ENCODE results near the gene CIART.
"Not testable (repeated sequence)": the region's sequence is repeated elsewhere in the genome, so short reads cannot be mapped to it uniquely, and the experiment has no call there.

Gene CIART

GRCh38 chr1:150281758-150282557 lies at the start of gene CIART:
Gene CIART (plus strand): TSS chr1:150282554. CDS start chr1:150283268, 714 bp downstream.
- DNase-seq (ENCODE audit: extremely low spot score): peak; percentile 80
- no peak for TF ChIP-seq CTCF (IDR thresholded peaks at IDR 0.05; ENCODE audit: control extremely low read depth, extremely low read depth, low read depth, missing control alignments)

GRCh38 chr1:150232921-150233320 lies 49.4 kb upstream of the CIART start:
- ChIA-PET CTCF (interaction anchor here (1.2 to 1.5 kb wide), 3 partner anchors 9 to 23 kb away, joined by 3 read pairs; no protein-coding TSS in a partner anchor), POLR2A (interaction anchor here (0.6 kb wide), 1 partner anchor 243 kb away, joined by 3 read pairs; no protein-coding TSS in a partner anchor)
- not testable (repeated sequence) for DNase-seq (ENCODE audit: extremely low spot score)

More at GRCh38 chr1:150281758-150282557, at the start of gene CIART:
- CTCF ChIA-PET: interaction anchor here (0.6 to 4.5 kb wide), 11 partner anchors 9 to 379 kb away, joined by 3 to 72 read pairs (median 4); partner anchors contain the start of genes APH1A, C1orf54 and CA14
- POLR2A ChIA-PET: no interaction called here

GRCh38 chr1:150233359-150234308 lies 48.7 kb upstream of the CIART start:
- CTCF ChIA-PET: interaction anchor here (1.1 to 1.5 kb wide), 4 partner anchors 9 to 230 kb away, joined by 3 read pairs; no protein-coding TSS in a partner anchor

GRCh38 chr1:150234309-150234565 lies 48.1 kb upstream of the CIART start:
- TF ChIP-seq CTCF (IDR thresholded peaks at IDR 0.05; ENCODE audit: control extremely low read depth, extremely low read depth, low read depth, missing control alignments): no peak
- DNase-seq (ENCODE audit: extremely low spot score): no peak
- ChIA-PET POLR2A (interaction anchor here (0.6 to 0.7 kb wide), 3 partner anchors 12 to 750 kb away, joined by 3 to 6 read pairs (median 4); partner anchors contain the start of gene PLEKHO1), CTCF (interaction anchor here (1.1 to 1.5 kb wide), 3 partner anchors 20 to 229 kb away, joined by 3 read pairs; no protein-coding TSS in a partner anchor)

More at GRCh38 chr1:150233359-150234308, 48.7 kb upstream of the CIART start:
- TF ChIP-seq CTCF (IDR thresholded peaks at IDR 0.05; ENCODE audit: control extremely low read depth, extremely low read depth, low read depth, missing control alignments): no peak
- DNase-seq (ENCODE audit: extremely low spot score): no peak
- POLR2A ChIA-PET: interaction anchor here (0.6 to 0.7 kb wide), 4 partner anchors 11 to 751 kb away, joined by 3 to 6 read pairs (median 4); partner anchors contain the start of gene PLEKHO1

GRCh38 chr1:150234566-150235293 lies 47.6 kb upstream of the CIART start:
- CTCF ChIA-PET: interaction anchor here (1.5 kb wide), 1 partner anchor 20 kb away, joined by 3 read pairs; no protein-coding TSS in a partner anchor

More at GRCh38 chr1:150234566-150235293, 47.6 kb upstream of the CIART start:
- no peak for TF ChIP-seq CTCF (IDR thresholded peaks at IDR 0.05; ENCODE audit: control extremely low read depth, extremely low read depth, low read depth, missing control alignments)
- POLR2A ChIA-PET: interaction anchor here (0.6 to 0.7 kb wide), 2 partner anchors 12 to 243 kb away, joined by 5 to 6 read pairs; no protein-coding TSS in a partner anchor
- peak; percentile 89 for DNase-seq (ENCODE audit: extremely low spot score)
